ENCODE data around the gene TCF20.

Gene TCF20

DNA sequence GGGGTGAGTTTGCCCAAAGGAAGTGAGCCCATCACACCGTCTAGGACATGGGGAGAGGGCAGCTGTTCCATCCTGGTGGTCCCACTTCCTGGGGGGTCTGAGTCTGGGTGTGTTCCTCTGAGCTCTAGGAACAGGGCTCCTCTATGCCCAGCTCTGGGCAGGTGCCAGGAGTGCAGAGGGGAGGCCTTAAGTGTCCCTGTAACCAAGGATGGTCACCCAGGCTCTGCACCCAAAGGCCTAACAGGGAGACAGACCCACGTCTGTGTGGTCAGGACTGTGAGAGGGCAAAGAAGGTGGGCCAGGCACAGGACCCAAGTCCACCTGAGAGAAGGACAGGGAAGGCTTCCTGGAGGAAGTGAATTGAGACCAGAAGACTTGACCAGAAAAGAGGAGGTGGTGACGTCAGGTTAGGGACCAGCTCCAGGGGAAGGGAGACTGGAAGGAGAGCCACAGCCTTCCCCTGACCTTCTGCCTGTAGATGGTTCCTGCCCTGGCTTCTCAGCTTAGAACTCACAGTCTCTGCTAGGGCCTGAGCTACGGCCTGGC is 11.3 kb upstream of the TCF20 start:
- no peak overlapping the region for H3K9ac ChIP-seq

DNA sequence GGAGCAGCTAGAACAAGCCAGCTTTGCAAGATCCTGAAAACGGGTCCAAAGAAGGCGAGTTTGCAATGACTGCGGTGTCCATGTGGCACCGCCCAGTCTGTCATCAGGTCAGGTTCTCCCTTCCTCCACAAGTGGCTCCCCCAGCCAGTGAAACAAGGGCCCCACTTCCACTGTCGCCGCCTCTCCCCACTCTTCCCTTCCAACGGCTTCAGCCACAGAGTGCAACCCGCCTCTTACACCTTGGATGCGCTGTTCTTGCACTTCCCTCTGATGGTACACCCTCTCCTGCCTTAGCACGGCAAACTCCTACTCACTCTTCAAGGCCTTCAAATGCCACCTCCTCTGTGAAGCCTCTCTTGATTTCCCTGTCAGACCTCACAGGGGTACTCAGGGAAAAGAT is 10.8 kb upstream of the TCF20 start:
- Histone ChIP-seq H2AFZ (no peak overlapping the region), H3K36me3 (ENCODE audit: control insufficient read depth, insufficient read depth, low read length) (no peaks in the 10 kb centered on the region), H3K9me3 (ENCODE audit: control insufficient read depth, low read length) (no peaks in the 10 kb centered on the region), H3K27ac (no peak overlapping the region), H3K9ac (no peak overlapping the region), H3K4me2 (ENCODE audit: low read length) (no peak overlapping the region), H3K4me1 (no peaks in the 10 kb centered on the region), H3K79me2 (no peaks in the 10 kb centered on the region), H3K27me3 (ENCODE audit: control insufficient read depth, insufficient read depth, low read length) (no peaks in the 10 kb centered on the region), H3K4me3 (ENCODE audit: low read depth, low read length) (no peak overlapping the region)
- TF ChIP-seq, protein P1, sequence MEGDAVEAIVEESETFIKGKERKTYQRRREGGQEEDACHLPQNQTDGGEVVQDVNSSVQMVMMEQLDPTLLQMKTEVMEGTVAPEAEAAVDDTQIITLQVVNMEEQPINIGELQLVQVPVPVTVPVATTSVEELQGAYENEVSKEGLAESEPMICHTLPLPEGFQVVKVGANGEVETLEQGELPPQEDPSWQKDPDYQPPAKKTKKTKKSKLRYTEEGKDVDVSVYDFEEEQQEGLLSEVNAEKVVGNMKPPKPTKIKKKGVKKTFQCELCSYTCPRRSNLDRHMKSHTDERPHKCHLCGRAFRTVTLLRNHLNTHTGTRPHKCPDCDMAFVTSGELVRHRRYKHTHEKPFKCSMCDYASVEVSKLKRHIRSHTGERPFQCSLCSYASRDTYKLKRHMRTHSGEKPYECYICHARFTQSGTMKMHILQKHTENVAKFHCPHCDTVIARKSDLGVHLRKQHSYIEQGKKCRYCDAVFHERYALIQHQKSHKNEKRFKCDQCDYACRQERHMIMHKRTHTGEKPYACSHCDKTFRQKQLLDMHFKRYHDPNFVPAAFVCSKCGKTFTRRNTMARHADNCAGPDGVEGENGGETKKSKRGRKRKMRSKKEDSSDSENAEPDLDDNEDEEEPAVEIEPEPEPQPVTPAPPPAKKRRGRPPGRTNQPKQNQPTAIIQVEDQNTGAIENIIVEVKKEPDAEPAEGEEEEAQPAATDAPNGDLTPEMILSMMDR (IDR thresholded peaks at IDR 0.05): no peak

More for the DNA sequence above, 11.3 kb upstream of the TCF20 start:
- H3K4me2 ChIP-seq (ENCODE audit: low read length): no peak overlapping the region
- H3K4me1 ChIP-seq: no peaks in the 10 kb centered on the region
- H3K9me3 ChIP-seq (ENCODE audit: control insufficient read depth, low read length): no peaks in the 10 kb centered on the region
- no peak overlapping the region for H2AFZ ChIP-seq
- no peaks in the 10 kb centered on the region for H3K27me3 ChIP-seq (ENCODE audit: control insufficient read depth, insufficient read depth, low read length)
- TF ChIP-seq, protein P1 (IDR thresholded peaks at IDR 0.05): no peak
- no peak overlapping the region for H3K27ac ChIP-seq
- no peak overlapping the region for H3K4me3 ChIP-seq (ENCODE audit: low read depth, low read length)
- H3K79me2 ChIP-seq: no peaks in the 10 kb centered on the region
- H3K36me3 ChIP-seq (ENCODE audit: control insufficient read depth, insufficient read depth, low read length): no peaks in the 10 kb centered on the region

DNA sequence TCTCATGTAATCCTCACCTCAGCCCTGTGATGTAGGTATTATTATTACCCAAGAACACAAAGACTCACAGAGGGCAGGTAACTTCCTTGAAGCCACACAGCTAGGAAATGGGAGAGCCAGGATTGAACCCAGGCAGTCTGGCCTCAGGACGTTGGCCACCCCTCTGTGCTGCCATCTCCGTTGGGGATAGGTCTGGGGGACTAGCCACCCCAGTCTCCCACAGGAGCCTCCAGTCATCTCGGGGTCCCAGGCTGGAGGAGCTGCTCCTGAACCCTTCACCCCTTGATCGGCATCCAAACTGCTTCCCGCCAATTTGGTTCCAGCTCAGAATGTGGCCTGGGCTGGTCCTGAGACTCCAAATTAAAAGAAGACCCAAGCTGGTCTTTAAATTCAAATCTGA is 10.4 kb upstream of the TCF20 start:
- no peaks in the 10 kb centered on the region for H3K9me3 ChIP-seq (ENCODE audit: control insufficient read depth, low read length)
- H3K9ac ChIP-seq: no peak overlapping the region
- H3K4me3 ChIP-seq (ENCODE audit: low read depth, low read length): no peak overlapping the region
- no peaks in the 10 kb centered on the region for H3K79me2 ChIP-seq
- TF ChIP-seq, protein P1 (IDR thresholded peaks at IDR 0.05): no peak
- H3K27ac ChIP-seq: no peak overlapping the region
- no peak overlapping the region for H3K4me2 ChIP-seq (ENCODE audit: low read length)
- no peak overlapping the region for H2AFZ ChIP-seq
- H3K27me3 ChIP-seq (ENCODE audit: control insufficient read depth, insufficient read depth, low read length): no peaks in the 10 kb centered on the region
- no peaks in the 10 kb centered on the region for H3K4me1 ChIP-seq
- H3K36me3 ChIP-seq (ENCODE audit: control insufficient read depth, insufficient read depth, low read length): no peaks in the 10 kb centered on the region

DNA sequence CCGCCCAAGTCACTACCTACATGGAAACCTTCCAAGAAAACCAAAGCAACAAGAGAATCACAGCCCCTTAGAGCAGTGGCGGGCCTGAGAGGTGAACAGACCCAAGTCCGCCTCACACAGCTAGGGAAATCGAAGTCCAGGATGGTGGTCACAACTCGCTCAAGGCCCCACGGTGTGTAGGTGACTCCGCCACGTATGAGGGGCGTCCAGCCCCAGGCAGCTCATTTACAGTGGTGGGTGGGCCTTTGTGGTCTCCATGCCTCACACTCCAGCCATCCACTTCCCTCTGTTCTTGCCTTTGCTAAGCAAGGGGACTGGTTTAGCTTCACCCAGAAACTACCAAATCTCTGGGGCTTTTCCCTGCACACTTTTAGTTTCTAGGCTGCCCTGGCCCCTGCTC is 9.7 kb upstream of the TCF20 start:
- Histone ChIP-seq H3K27ac (no peak overlapping the region), H3K9me3 (ENCODE audit: control insufficient read depth, low read length) (no peaks in the 10 kb centered on the region), H3K27me3 (ENCODE audit: control insufficient read depth, insufficient read depth, low read length) (no peaks in the 10 kb centered on the region), H3K4me3 (ENCODE audit: low read depth, low read length) (no peak overlapping the region), H3K4me1 (no peaks in the 10 kb centered on the region), H3K9ac (no peak overlapping the region), H3K79me2 (no peaks in the 10 kb centered on the region), H2AFZ (no peak overlapping the region), H3K4me2 (ENCODE audit: low read length) (no peak overlapping the region), H3K36me3 (ENCODE audit: control insufficient read depth, insufficient read depth, low read length) (no peaks in the 10 kb centered on the region)
- TF ChIP-seq, protein P1 (IDR thresholded peaks at IDR 0.05): no peak

DNA sequence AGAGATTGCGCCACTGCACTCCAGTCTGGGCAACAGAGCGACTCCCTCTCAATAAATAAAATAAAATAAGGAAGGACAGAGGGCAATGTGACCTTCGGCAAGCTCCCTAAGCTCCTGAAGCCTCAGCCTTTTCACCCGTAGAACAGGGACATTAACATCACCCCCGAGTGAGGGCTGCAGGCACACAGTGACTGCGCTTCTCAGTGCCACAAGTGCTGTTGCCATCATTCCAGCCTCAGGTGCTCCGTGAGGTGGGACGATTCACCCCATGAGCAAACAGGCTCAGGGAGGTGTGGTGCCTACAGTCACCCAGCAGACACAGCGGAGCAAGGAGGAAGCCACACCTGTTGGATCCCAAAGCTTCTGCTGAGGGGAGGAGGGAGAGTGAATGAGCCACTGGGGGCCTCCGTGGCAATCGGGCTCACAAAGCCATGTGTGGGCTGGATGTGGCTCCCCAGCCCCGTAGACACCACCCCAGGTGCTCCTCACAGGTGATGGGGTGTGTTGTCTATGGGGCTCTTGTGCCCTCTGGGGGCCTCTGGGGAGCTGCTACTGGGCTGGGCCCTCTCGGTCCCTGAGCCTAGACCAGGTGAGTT is 9.1 kb upstream of the TCF20 start:
- no peaks in the 10 kb centered on the region for H3K27me3 ChIP-seq (ENCODE audit: control insufficient read depth, insufficient read depth, low read length)
- H3K4me2 ChIP-seq (ENCODE audit: low read length): no peak overlapping the region
- H3K79me2 ChIP-seq: no peaks in the 10 kb centered on the region
- no peaks in the 10 kb centered on the region for H3K36me3 ChIP-seq (ENCODE audit: control insufficient read depth, insufficient read depth, low read length)
- H3K4me3 ChIP-seq (ENCODE audit: low read depth, low read length): no peak overlapping the region
- no peaks in the 10 kb centered on the region for H3K4me1 ChIP-seq
- no peak overlapping the region for H3K27ac ChIP-seq
- H3K9me3 ChIP-seq (ENCODE audit: control insufficient read depth, low read length): no peaks in the 10 kb centered on the region
- no peak overlapping the region for H3K9ac ChIP-seq
- no peak overlapping the region for H2AFZ ChIP-seq
- TF ChIP-seq, protein P1 (IDR thresholded peaks at IDR 0.05): no peak

Data from parathyroid adenoma (tissue), 2 donors.